ENCODE data around the gene NFATC4.

NFATC4 gene

GRCh38 chr14:24411443-24412389, 43.7 kb downstream of the NFATC4 start:
- DNase-seq = peak; percentile 60

DNA sequence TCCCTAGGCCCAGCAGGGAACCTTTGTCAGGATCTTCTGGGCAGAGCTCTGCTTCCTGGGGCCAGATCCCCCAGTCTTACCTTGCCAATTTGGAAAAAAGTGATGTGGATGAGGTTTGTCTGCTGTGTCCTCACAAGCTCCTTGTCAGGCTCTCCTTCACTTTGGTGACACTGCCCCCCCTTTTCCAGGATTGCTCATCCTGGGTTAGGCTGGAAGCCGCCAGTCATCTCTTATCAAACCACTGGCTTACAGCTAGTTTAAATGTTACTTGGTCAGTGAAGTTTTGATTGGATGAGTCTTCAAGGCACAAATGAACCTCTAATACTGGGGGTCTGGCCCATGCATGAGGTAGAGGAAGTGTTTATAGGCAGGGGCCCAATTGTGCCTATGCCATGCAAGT, 46.1 kb downstream of the NFATC4 start:
- DNase-seq = no peak

DNA sequence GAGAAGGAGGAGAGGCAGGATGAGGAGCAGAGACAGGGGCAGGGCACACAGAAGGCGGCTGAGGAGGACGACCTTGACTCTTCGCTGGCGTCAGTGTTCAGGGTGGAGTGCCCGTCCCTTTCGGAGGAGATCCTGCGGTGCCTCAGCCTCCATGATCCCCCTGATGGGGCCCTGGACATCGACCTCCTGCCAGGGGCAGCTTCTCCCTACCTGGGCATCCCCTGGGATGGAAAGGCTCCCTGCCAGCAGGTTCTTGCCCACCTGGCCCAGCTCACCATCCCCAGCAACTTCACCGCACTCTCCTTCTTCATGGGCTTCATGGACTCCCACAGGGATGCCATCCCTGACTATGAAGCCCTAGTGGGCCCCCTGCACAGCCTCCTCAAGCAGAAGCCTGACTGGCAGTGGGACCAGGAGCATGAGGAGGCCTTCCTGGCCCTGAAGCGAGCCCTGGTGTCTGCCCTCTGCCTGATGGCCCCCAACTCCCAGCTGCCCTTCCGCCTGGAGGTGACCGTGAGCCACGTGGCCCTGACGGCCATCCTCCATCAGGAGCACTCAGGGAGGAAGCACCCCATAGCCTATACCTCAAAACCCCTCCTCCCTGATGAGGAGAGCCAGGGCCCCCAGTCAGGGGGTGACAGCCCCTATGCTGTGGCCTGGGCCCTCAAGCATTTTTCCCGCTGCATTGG, 46.9 kb downstream of the NFATC4 start:
- DNase-seq = no peak

GRCh38 chr14:24415421-24416253, 47.7 kb downstream of the NFATC4 start:
- no peak for DNase-seq

DNA sequence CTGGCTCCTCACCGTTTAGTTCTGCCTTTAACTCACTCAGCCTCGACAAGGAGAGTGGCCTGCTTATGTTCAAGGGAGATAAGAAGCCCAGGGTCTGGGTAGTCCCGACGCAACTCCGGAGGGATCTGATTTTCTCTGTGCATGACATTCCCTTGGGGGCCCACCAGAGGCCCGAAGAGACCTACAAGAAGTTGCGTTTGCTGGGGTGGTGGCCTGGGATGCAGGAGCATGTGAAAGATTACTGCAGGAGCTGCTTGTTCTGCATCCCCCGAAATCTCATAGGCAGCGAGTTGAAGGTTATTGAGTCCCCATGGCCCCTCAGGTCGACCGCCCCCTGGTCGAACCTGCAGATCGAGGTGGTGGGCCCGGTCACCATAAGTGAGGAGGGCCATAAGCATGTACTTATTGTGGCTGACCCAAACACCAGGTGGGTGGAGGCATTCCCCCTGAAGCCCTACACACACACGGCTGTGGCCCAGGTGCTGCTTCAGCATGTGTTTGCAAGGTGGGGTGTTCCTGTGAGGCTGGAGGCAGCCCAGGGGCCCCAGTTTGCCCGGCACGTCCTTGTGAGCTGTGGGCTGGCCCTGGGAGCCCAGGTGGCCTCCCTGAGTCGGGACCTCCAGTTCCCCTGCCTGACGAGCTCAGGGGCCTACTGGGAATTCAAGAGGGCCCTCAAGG, 48.4 kb downstream of the NFATC4 start:
- DNase-seq = peak; percentile 64

GRCh38 chr14:24416932-24417619, 49.1 kb downstream of the NFATC4 start:
- DNase-seq = no peak

DNA sequence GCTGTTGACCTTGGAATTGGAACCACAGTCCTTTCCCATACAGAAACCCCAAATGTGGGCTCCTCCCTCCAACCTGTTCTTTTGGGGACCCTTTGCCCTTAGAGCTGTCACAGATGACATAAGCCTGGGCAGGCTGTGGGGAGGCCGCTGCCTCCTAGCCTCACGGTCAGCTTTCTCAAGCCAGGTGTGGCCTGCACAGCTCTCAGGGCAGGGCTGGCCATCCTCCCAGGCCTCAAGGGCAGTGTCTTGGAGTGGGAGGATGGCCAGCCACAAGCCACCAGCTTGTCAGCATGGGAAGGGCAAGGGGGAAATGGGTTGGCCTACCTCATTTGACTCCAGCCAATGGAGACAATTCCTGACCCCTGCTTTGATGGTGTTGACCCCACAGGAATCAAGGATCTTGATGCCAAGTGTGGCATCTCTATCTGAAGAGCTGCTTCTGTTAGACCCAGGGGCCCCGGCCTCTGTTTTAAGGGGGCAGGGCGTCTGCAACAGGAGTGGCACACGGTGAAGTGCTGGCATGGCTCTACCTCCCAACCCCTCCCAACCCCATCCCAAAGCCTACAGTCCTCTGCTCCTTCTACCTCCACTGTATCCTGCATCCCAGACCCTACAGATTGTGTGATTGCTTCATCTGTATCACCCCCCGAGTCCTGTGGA, 50.0 kb downstream of the NFATC4 start:
- no peak for DNase-seq

- DNase-seq = no peak
Observed at GRCh38 chr14:24418492-24418873, 50.5 kb downstream of the NFATC4 start.

DNA sequence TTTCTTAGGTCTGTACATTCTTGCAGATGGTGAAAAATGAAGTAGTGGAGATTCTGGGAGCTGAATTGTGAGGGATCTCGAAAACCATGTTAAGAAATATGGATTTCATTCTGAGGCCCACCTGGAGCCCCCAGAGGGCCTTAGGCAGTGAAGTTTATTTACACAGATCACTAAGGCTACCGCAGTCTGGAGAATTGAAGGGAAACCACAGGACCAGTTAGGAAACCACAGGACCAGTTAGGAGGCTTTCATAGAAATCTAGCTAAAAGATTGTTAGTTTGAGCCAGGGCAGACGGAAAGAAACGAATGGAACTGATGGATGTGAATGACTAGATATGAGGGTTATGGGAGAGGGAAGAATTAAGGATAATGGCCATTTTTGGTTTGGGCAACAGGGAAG, 54.3 kb downstream of the NFATC4 start:
- peak; percentile 38 for DNase-seq

DNA sequence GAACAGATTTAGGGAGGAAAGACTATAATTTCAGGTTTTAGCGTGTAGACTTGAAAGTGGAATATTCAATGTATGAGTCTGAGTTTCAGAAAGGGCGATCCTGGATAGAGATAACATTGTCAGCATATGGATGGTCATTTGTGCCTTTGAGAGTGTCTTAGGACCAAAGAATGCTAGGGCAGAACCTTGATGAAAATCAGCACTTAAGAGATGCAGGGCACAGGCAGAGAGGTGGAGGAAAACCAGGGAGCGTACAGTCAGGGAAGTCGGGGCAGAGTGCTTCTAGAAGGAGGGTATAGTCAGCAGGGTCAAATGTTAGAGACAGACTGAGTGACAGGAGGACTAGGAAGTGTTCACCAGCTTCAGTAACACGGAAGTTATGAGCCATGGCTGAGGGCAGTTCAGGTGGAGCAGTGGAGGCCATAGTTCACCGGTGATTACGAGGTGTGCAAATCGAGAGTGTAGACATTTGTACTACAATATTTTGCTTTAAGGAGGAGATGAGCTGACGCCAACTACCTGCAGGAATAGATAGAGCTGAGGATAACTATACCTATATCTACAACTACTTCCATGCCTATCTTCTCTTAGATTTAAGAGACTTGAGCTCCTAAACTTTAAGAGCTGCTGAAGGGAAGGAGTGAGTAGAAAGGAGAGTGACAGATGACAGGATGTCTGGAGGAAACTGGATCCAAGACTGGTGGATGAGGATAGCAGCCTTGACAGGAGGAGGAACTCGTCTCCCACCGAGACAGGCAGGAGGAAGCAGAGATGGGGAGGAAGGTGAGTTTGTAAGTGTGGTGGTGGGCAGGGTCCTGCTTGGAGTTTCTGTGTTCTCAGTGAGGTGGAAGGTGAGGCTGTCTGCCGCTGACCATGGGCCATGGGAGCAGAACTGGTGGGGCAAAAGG, 55.0 kb downstream of the NFATC4 start:
- no peak for DNase-seq

DNA sequence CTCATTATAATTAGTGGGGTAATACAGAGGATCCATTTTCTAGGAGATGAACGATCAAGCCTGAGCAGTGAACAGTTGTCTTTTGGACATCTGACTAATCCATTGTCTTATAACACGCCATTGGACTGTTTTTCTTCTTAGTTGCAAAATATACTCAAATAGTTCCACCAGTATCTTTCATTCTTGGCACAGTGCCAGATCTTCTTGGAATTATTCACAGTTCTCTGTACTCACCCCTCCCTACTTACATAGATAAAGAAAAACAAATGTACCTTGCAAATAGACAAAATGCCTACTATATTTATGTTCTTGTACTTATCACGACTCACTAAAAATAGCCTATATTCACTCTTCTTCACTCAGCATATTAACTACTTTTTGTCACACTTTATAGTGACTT, 57.7 kb downstream of the NFATC4 start:
- DNase-seq = peak; percentile 92

- DNase-seq = no peak
Observed at GRCh38 chr14:24426150-24426911, 58.3 kb downstream of the NFATC4 start.

GRCh38 chr14:24426912-24427536, 59.0 kb downstream of the NFATC4 start:
- DNase-seq = no peak

DNA sequence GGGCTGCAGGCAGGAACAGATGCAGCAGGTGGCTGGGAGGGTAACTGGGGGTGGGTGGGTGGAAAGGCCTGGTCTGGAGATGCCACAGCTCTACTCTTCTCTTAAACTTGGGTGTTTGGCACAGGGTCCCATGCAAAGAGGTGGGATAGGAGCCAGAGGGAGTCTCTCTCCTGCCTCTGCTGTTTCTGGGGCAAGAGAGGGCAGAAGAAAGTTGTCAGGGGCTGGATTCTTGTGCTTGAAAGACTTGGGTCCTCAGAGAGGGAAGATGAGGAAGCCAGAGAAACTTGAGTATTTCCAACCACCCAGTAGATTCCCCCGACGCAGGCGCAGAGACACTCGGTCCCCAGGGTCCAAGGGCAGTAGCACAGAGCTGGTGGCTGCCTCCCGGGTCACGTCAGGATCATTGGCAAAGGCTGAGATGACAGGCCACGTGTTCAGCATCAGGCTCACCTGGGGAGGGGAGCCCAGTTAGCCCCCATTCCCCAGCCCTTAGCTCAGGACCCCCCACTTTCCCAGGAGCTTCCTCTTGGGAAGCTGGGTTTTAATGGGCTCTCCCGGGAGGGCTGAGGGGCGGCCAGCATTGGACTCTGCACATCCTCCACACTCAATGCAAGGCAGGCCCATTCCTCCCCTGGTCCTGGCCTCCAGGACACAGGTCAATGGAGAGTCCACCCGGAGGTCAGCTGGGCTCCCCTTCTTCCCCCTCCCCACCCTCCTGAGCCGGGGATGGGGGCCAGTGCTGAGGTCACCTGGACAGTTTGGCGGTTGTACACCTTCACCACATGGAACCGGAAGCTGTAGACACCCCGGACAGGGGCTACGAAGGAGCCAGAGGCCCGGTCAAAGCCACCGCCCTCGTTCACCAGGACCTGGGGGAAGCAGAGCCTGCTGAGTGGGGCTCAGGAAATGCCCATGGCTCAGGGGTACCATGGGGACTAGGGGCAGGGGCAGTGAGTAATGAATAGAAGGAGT, 59.8 kb downstream of the NFATC4 start:
- DNase-seq = no peak

GRCh38 chr14:24428628-24429394, 60.8 kb downstream of the NFATC4 start:
- no peak for DNase-seq
